D721Med (cell line): ENCODE results near the gene ZNF579.

Source experiments
- DNase-seq: peaks from one replicate; pipeline ENCODE4 v3.0.0; 2011; ENCODE audit warnings: low spot score; ENCODE audit not compliant: insufficient read length
- FAIRE-seq: peaks from 2 replicates; lab custom pipeline; 2011; peaks lifted over from hg19 to GRCh38; lab: Jason Lieb, UNC
- CTCF ChIP-seq: IDR thresholded peaks from 2 replicates; pipeline ENCODE4 v1.5.1; 2012; ENCODE audit warnings: mild to moderate bottlenecking, control low read depth; ENCODE audit not compliant: insufficient read depth; ENCODE audit errors: missing control alignments

ZNF579 gene

GRCh38 chr19:55580628-55581144, at the start of gene ZNF579:
Gene ZNF579 (minus strand): TSS chr19:55580848. CDS start chr19:55579639, 1,209 bp downstream.
- peak; percentile 77 for DNase-seq
- no peak for TF ChIP-seq CTCF
- no peak for FAIRE-seq

GRCh38 chr19:55626350-55626749, 45.7 kb upstream of the ZNF579 start:
- no peak for FAIRE-seq
- no peak for TF ChIP-seq CTCF
- no peak for DNase-seq

GRCh38 chr19:55625004-55625326, 44.3 kb upstream of the ZNF579 start:
- FAIRE-seq: no peak
- no peak for TF ChIP-seq CTCF
- DNase-seq: no peak

GRCh38 chr19:55624109-55625003, 43.7 kb upstream of the ZNF579 start, which contains the start of gene ZNF784:
Gene ZNF784 (minus strand): TSS chr19:55624566. CDS start chr19:55624561, 5 bp downstream.
- DNase-seq (peak; percentile 82), FAIRE-seq (no peak)
- no peak for TF ChIP-seq CTCF

GRCh38 chr19:55623561-55623960, 42.9 kb upstream of the ZNF579 start:
- FAIRE-seq: no peak

GRCh38 chr19:55623130-55623529, 42.5 kb upstream of the ZNF579 start:
- no peak for FAIRE-seq
- no peak for TF ChIP-seq CTCF

More at GRCh38 chr19:55623561-55623960, 42.9 kb upstream of the ZNF579 start:
- no peak for DNase-seq
- TF ChIP-seq CTCF: no peak

More at GRCh38 chr19:55623130-55623529, 42.5 kb upstream of the ZNF579 start:
- DNase-seq: no peak
